OCI-LY3 (cell line): ENCODE results near the gene CCM2.

ENCODE experiments used
- H2AFZ ChIP-seq: fragments of 200-600, 300-600 bp; shearing (Covaris generic); 2 replicates; pipeline ENCODE4 v1.6.0; 2014; ENCODE audit warnings: antibody characterized with exemption, low read depth, low read length
- H3K27ac ChIP-seq: fragments of 200-600, 300-600 bp; sonication (generic); 2 replicates; pipeline ENCODE4 v1.5.1; 2014; ENCODE audit warnings: mild to moderate bottlenecking, low read length, moderate library complexity, mixed read lengths
- H3K27me3 ChIP-seq: fragments of 200-600, 300-600 bp; sonication (generic); 2 replicates; pipeline ENCODE4 v1.6.1; 2014; ENCODE audit warnings: low read depth, low read length, mixed read lengths
- H3K36me3 ChIP-seq: fragments of 200-600, 300-600 bp; sonication (generic); replicated peaks from 2 replicates; pipeline ENCODE3; 2014; ENCODE audit warnings: low read depth, low read length, mixed read lengths
- H3K4me1 ChIP-seq: fragments of 300-600, 200-600 bp; sonication (generic); 2 replicates; pipeline ENCODE4 v1.6.1; 2014; ENCODE audit warnings: low read length, mixed read lengths
- H3K4me2 ChIP-seq: fragments of 200-600, 300-600 bp; sonication (generic); 2 replicates; pipeline ENCODE4 v1.6.1; 2014; ENCODE audit warnings: low read length, mixed read lengths
- H3K4me3 ChIP-seq: fragments of 300-600, 200-600 bp; sonication (generic); 2 replicates; pipeline ENCODE4 v1.5.1; 2014; ENCODE audit warnings: antibody characterized with exemption, mild to moderate bottlenecking, low read length, moderate library complexity
- H3K79me2 ChIP-seq: fragments of 300-600, 200-600 bp; shearing (Covaris generic); 2 replicates; pipeline ENCODE4 v1.6.1; 2014; ENCODE audit warnings: mild to moderate bottlenecking, low read length, mixed read lengths
- H3K9ac ChIP-seq: fragments of 300-600, 200-600 bp; shearing (Covaris generic); 2 replicates; pipeline ENCODE4 v1.6.0; 2014; ENCODE audit warnings: mild to moderate bottlenecking, low read length, moderate library complexity
- H3K9me3 ChIP-seq: fragments of 200-600, 300-600 bp; shearing (Covaris generic); 2 replicates; pipeline ENCODE4 v1.6.1; 2014; ENCODE audit warnings: low read length, mixed read lengths; ENCODE audit not compliant: insufficient read depth
- H4K20me1 ChIP-seq: fragments of 200-600, 300-600 bp; sonication (generic); 2 replicates; pipeline ENCODE4 v1.6.1; 2016; ENCODE audit warnings: low read length, mixed read lengths; ENCODE audit not compliant: insufficient read depth
- EZH2phosphoT487 ChIP-seq: fragments of 200-600 bp; shearing (Covaris generic); IDR thresholded peaks from 2 replicates; pipeline ENCODE4 v1.6.1; 2018; ENCODE audit warnings: antibody characterized with exemption, mixed run types, low read depth
- TF ChIP-seq, protein P1 (sequence below): fragments of 200-600, 300-600 bp; sonication (generic); IDR thresholded peaks from 2 replicates; pipeline ENCODE4 v1.5.1; 2014; ENCODE audit warnings: antibody characterized with exemption, low read length, low read depth

The CCM2 gene

DNA sequence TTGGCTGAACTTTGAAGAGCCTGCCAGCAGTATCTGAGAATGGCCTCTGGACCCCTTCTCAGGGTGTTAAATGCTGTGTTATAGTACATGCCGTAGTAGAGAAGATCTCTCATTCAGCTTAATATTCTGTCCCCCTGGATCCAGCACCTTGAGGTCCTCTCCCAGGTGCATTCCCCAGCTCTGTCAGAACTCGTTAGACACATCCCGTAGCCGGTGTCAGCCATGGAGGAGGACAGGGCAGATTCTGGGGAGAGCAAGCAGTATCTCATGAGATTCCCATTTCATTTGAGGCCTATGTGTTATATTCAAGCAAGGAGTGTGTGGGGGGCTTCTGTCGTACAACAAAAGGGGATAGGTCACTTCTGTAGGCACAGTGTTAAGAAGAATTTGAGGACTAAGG is 53.9 kb downstream of the CCM2 start:
- H3K27me3 ChIP-seq, result no peaks in the 10 kb centered on the region
- no peak overlapping the region for H2AFZ ChIP-seq
- no peaks in the 10 kb centered on the region for H3K4me1 ChIP-seq
- H3K4me2 ChIP-seq, result no peak overlapping the region
- H3K9ac ChIP-seq, result no peak overlapping the region
- no peaks in the 10 kb centered on the region for H3K79me2 ChIP-seq
- TF ChIP-seq, protein P1, sequence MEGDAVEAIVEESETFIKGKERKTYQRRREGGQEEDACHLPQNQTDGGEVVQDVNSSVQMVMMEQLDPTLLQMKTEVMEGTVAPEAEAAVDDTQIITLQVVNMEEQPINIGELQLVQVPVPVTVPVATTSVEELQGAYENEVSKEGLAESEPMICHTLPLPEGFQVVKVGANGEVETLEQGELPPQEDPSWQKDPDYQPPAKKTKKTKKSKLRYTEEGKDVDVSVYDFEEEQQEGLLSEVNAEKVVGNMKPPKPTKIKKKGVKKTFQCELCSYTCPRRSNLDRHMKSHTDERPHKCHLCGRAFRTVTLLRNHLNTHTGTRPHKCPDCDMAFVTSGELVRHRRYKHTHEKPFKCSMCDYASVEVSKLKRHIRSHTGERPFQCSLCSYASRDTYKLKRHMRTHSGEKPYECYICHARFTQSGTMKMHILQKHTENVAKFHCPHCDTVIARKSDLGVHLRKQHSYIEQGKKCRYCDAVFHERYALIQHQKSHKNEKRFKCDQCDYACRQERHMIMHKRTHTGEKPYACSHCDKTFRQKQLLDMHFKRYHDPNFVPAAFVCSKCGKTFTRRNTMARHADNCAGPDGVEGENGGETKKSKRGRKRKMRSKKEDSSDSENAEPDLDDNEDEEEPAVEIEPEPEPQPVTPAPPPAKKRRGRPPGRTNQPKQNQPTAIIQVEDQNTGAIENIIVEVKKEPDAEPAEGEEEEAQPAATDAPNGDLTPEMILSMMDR, result no peak
- no peak for TF ChIP-seq EZH2phosphoT487
- peaks cover 15% of the 10 kb centered on the region for H4K20me1 ChIP-seq
- H3K27ac ChIP-seq, result no peak overlapping the region
- no peaks in the 10 kb centered on the region for H3K9me3 ChIP-seq
- peaks cover 2% of the 10 kb centered on the region for H3K36me3 ChIP-seq
- no peak overlapping the region for H3K4me3 ChIP-seq

DNA sequence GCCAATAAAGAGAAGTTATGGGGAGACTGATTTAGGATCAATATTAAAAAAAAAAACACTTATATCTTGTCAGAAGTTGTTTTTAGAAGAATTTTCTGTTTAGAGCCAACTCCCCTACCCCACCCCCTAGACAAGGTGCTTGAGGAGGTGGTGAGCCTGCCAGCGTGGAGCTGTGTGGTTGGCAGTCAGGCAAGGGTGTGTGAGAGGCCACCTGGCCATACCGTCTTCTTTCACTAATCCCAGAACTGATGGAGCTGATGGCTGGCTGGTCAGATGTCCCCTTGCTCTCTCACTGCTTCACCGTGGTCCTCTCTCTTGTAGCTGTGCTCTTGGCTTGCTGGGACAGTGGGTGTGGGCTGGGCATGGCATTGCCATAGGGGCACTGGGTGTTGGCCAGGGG is 54.4 kb downstream of the CCM2 start:
- Histone ChIP-seq H3K79me2 (no peaks in the 10 kb centered on the region), H3K4me3 (no peak overlapping the region), H3K9ac (no peak overlapping the region), H3K4me1 (no peaks in the 10 kb centered on the region), H3K4me2 (no peak overlapping the region), H3K27ac (no peak overlapping the region), H2AFZ (no peak overlapping the region), H3K27me3 (no peaks in the 10 kb centered on the region), H3K9me3 (no peaks in the 10 kb centered on the region), H3K36me3 (peaks cover 2% of the 10 kb centered on the region), H4K20me1 (peaks cover 15% of the 10 kb centered on the region)
- TF ChIP-seq, protein P1, result no peak
- TF ChIP-seq EZH2phosphoT487, result no peak

DNA sequence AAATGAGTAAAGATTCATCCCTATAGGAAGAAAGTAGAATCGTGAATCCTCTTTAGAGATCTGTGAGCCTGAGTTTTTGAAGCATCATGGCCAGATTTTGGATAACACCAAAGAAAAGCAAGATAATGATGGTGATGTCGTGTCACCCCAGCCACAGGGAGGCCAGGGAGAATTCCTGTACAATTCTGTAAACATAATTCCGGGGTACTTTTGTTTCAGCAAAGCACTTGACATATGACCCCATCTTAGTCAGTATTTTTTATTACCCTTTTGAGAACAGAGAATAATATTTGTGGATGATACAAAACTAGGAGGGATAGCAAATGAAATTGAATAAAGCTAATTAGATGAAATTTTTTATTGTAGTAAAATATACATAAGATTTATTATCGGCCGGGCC is 55.0 kb downstream of the CCM2 start:
- TF ChIP-seq EZH2phosphoT487, result no peak
- TF ChIP-seq, protein P1, result no peak
- Histone ChIP-seq H3K4me3 (no peak overlapping the region), H3K9ac (no peak overlapping the region), H3K79me2 (no peaks in the 10 kb centered on the region), H3K4me2 (no peak overlapping the region), H3K4me1 (no peaks in the 10 kb centered on the region), H3K27ac (no peak overlapping the region), H2AFZ (no peak overlapping the region), H3K27me3 (no peaks in the 10 kb centered on the region), H4K20me1 (peaks cover 15% of the 10 kb centered on the region), H3K36me3 (peaks cover 1% of the 10 kb centered on the region), H3K9me3 (no peaks in the 10 kb centered on the region)

DNA sequence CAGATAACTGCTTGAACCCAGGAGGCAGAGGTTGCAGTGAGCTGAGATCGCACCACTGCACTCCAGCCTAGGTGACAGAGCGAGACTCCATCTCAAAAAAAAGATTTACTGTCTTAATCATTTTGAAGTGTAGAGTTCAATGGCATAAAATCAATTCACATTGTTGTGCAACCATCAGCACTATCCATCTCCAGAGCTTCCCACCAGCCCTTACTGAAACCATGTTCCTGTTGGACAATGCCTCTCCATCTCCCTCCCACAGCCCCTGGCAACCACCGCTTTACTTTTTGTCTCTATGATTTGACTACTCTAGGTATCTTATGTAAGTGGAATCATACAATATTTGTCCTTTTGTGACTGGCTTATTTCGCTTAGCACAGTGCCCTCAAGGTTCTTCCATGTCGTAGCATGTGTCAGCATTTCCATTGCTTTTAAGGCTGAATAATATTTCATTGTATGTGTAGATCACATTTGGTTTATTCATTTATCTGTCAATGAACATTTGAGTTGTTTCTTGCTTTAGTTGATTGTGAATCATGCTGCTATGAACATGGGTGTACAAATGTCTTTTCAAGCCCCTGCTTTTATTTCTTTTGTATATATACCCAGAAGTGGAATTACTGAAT is 55.7 kb downstream of the CCM2 start:
- H3K4me3 ChIP-seq, result no peak overlapping the region
- H3K4me1 ChIP-seq, result no peaks in the 10 kb centered on the region
- no peak overlapping the region for H3K4me2 ChIP-seq
- H3K27me3 ChIP-seq, result no peaks in the 10 kb centered on the region
- H3K27ac ChIP-seq, result no peak overlapping the region
- H3K9me3 ChIP-seq, result no peaks in the 10 kb centered on the region
- no peaks in the 10 kb centered on the region for H3K79me2 ChIP-seq
- H4K20me1 ChIP-seq, result peaks cover 18% of the 10 kb centered on the region
- H3K36me3 ChIP-seq, result no peaks in the 10 kb centered on the region
- H3K9ac ChIP-seq, result no peak overlapping the region
- H2AFZ ChIP-seq, result no peak overlapping the region
- TF ChIP-seq, protein P1, result no peak
- no peak for TF ChIP-seq EZH2phosphoT487
